Panc1 (cell line): ENCODE measurements around the gene ADNP. TPM values are rescaled to one million over a fixed set of nuclear protein-coding genes. Genes with fewer than 3 reads are reported as not detected.
A peak's percentile ranks its signal among the peaks of the same experiment; 100 is the strongest.

Experiments used
- ATAC-seq: fragments of 200-7000 bp; cut with Tn5 transposase; 2 replicates; pipeline ENCODE4 v1.9.1; 2020; ENCODE audit warnings: mild to moderate bottlenecking, moderate library complexity
- BruUV-seq: library from RNA; stranded (reverse); fragments of 400-500 nt; replicated peaks from 2 replicates; lab custom pipeline; 2021; lab: Mats Ljungman, UMichigan
- CTCF ChIA-PET: fragments of 300-600 bp; sonication (Branson Sonifier 250); formaldehyde crosslinking; loops from one replicate; lab custom pipeline; 2022; ENCODE audit warnings: antibody characterized with exemption; lab: Charles Lee
- POLR2A ChIA-PET: fragments of 300-600 bp; sonication (Branson Sonifier 250); formaldehyde crosslinking; loops from one replicate; lab custom pipeline; 2022; ENCODE audit warnings: antibody characterized with exemption; lab: Charles Lee
- DNase-seq: peaks from one replicate; pipeline ENCODE4 v3.0.0-alpha.2; 2010; ENCODE audit warnings: low read depth, low spot score
- H3K27ac ChIP-seq: 2 replicates; pipeline ENCODE4 v1.5.1; 2011; ENCODE audit warnings: mild to moderate bottlenecking, low read length, inconsistent platforms
- H3K27me3 ChIP-seq: fragments of 200-500 bp; sonication (Bioruptor generic); 2 replicates; pipeline ENCODE4 v1.6.0; 2014; ENCODE audit warnings: low read length, inconsistent platforms; ENCODE audit not compliant: control insufficient read depth, insufficient read depth
- H3K36me3 ChIP-seq: fragments of 200-500 bp; sonication (Bioruptor generic); 2 replicates; pipeline ENCODE4 v1.5.1; 2014; ENCODE audit warnings: inconsistent platforms, mild to moderate bottlenecking, low read length, moderate library complexity; ENCODE audit not compliant: control insufficient read depth, insufficient read depth
- H3K4me1 ChIP-seq: 2 replicates; pipeline ENCODE4 v1.5.1; 2011; ENCODE audit warnings: inconsistent platforms, mild to moderate bottlenecking, low read length, moderate library complexity; ENCODE audit not compliant: control insufficient read depth, insufficient read depth
- H3K4me3 ChIP-seq, 2 experiments: 2 replicates each; pipeline ENCODE4 v1.5.1; 2011 to 2012; ENCODE audit warnings: low read depth in 2 of 2, low read length in 2 of 2, mild to moderate bottlenecking in 2 of 2, inconsistent platforms in 1 of 2, moderate library complexity in 1 of 2
- H3K9me3 ChIP-seq: fragments of 200-500 bp; sonication (Bioruptor generic); 2 replicates; pipeline ENCODE4 v1.5.1; 2014; ENCODE audit warnings: low read depth, mild to moderate bottlenecking, inconsistent platforms, low read length, moderate library complexity; ENCODE audit not compliant: control insufficient read depth, insufficient read depth
- POLR2AphosphoS5 ChIP-seq: IDR thresholded peaks from 2 replicates; pipeline ENCODE4 v1.6.1; 2012; ENCODE audit warnings: mild to moderate bottlenecking, low read depth, low read length, moderate library complexity
- SIN3A ChIP-seq: IDR thresholded peaks from 2 replicates; pipeline ENCODE4 v1.6.1; 2012; ENCODE audit warnings: low read depth, mild to moderate bottlenecking, low read length, moderate library complexity, borderline replicate concordance; ENCODE audit not compliant: insufficient read depth
- TCF7L2 ChIP-seq: IDR thresholded peaks from 2 replicates; pipeline ENCODE4 v1.6.1; 2011; ENCODE audit warnings: mild to moderate bottlenecking, low read depth, low read length, inconsistent platforms
- in situ Hi-C: cut with HindIII; loops from 2 replicates; pipeline ENCODE4 v1.10.0; 2016; ENCODE audit warnings: low sequenced_read_pairs, low pct_unique_long_range_greater_than_20kb
- intact Hi-C: fragments of 100-400 bp; cut with micrococcal nuclease; formaldehyde crosslinking; loops from one replicate; pipeline ENCODE4 v1.10.0; 2022; ENCODE audit not compliant: unreplicated experiment
- total RNA-seq: library from RNA; stranded (reverse); gene quantifications from one replicate; pipeline ENCODE4 v1.2.1, GENCODE V29; 2021; ENCODE audit not compliant: unreplicated experiment
- TF ChIP-seq, protein P1 (sequence below): fragments of 450-650 bp; IDR thresholded peaks from 2 replicates; pipeline ENCODE4 v1.5.1; 2017; ENCODE audit warnings: mild to moderate bottlenecking
- TF ChIP-seq, protein P2 (sequence below), 2 experiments: IDR thresholded peaks; 2 replicates each; pipeline ENCODE4 v1.6.1; 2011 to 2012; ENCODE audit warnings: low read depth in 2 of 2, control low read depth in 1 of 2, low read length in 1 of 2, mild to moderate bottlenecking in 1 of 2, moderate library complexity in 1 of 2; ENCODE audit not compliant: insufficient read depth in 1 of 2

Gene ADNP
- total RNA-seq, 1 experiment from 2014 or later: 65.1 TPM

- CTCF ChIA-PET: no interaction called here
- intact Hi-C loops: no loop called here
Measured at GRCh38 chr20:50967586-50967985, 36.3 kb upstream of the ADNP start.

DNA sequence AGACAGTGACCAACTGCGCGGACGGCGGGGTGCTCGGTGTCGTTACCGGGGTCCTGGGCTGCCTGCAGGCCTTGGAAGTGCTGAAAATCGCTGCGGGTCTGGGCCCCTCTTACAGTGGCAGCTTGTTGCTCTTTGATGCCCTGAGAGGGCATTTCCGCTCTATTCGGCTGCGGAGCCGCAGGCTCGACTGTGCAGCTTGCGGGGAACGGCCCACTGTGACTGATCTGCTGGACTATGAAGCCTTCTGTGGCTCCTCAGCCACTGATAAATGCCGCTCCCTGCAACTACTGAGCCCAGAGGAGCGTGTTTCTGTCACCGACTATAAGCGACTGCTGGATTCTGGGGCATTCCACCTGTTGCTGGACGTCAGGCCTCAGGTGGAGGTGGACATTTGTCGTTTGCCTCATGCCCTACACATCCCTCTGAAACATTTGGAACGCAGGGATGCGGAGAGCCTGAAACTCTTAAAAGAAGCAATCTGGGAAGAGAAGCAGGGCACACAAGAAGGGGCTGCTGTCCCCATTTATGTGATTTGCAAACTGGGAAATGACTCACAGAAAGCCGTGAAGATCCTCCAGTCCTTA is 28.4 kb upstream of the ADNP start:
- no peak for ATAC-seq
- Histone ChIP-seq H3K9me3 (no peaks in the 10 kb centered on the region), H3K4me1 (peaks cover 20% of the 10 kb centered on the region), H3K4me3 (peak overlapping the region; percentile 92 to 100), H3K36me3 (peaks cover 16% of the 10 kb centered on the region), H3K27me3 (no peaks in the 10 kb centered on the region), H3K27ac (peak overlapping the region; percentile 98)
- POLR2A ChIA-PET: no interaction called here
- CTCF ChIA-PET: no interaction called here
- TF ChIP-seq, protein P1, sequence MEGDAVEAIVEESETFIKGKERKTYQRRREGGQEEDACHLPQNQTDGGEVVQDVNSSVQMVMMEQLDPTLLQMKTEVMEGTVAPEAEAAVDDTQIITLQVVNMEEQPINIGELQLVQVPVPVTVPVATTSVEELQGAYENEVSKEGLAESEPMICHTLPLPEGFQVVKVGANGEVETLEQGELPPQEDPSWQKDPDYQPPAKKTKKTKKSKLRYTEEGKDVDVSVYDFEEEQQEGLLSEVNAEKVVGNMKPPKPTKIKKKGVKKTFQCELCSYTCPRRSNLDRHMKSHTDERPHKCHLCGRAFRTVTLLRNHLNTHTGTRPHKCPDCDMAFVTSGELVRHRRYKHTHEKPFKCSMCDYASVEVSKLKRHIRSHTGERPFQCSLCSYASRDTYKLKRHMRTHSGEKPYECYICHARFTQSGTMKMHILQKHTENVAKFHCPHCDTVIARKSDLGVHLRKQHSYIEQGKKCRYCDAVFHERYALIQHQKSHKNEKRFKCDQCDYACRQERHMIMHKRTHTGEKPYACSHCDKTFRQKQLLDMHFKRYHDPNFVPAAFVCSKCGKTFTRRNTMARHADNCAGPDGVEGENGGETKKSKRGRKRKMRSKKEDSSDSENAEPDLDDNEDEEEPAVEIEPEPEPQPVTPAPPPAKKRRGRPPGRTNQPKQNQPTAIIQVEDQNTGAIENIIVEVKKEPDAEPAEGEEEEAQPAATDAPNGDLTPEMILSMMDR: no peak
- TF ChIP-seq SIN3A: no peak
- TF ChIP-seq TCF7L2: no peak
- TF ChIP-seq, protein P2, sequence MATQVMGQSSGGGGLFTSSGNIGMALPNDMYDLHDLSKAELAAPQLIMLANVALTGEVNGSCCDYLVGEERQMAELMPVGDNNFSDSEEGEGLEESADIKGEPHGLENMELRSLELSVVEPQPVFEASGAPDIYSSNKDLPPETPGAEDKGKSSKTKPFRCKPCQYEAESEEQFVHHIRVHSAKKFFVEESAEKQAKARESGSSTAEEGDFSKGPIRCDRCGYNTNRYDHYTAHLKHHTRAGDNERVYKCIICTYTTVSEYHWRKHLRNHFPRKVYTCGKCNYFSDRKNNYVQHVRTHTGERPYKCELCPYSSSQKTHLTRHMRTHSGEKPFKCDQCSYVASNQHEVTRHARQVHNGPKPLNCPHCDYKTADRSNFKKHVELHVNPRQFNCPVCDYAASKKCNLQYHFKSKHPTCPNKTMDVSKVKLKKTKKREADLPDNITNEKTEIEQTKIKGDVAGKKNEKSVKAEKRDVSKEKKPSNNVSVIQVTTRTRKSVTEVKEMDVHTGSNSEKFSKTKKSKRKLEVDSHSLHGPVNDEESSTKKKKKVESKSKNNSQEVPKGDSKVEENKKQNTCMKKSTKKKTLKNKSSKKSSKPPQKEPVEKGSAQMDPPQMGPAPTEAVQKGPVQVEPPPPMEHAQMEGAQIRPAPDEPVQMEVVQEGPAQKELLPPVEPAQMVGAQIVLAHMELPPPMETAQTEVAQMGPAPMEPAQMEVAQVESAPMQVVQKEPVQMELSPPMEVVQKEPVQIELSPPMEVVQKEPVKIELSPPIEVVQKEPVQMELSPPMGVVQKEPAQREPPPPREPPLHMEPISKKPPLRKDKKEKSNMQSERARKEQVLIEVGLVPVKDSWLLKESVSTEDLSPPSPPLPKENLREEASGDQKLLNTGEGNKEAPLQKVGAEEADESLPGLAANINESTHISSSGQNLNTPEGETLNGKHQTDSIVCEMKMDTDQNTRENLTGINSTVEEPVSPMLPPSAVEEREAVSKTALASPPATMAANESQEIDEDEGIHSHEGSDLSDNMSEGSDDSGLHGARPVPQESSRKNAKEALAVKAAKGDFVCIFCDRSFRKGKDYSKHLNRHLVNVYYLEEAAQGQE (IDR thresholded peaks at IDR 0.05; ENCODE audit: insufficient read depth in 1 of 2, low read depth in 2 of 2, low read length in 1 of 2): no peak
- no peak for TF ChIP-seq POLR2AphosphoS5
- in situ Hi-C loops (no loop called here), intact Hi-C loops (no loop called here)
- no TSS peak for BruUV-seq
- DNase-seq: no peak

More at GRCh38 chr20:50967586-50967985, 36.3 kb upstream of the ADNP start:
- in situ Hi-C loops: no loop called here
- Histone ChIP-seq H3K9me3 (no peaks in the 10 kb centered on the region), H3K4me1 (no peaks in the 10 kb centered on the region), H3K27ac (no peak overlapping the region), H3K27me3 (no peaks in the 10 kb centered on the region), H3K36me3 (no peaks in the 10 kb centered on the region), H3K4me3 (no peak overlapping the region)
- no peak for TF ChIP-seq TCF7L2
- TF ChIP-seq, protein P2 (IDR thresholded peaks at IDR 0.05; ENCODE audit: insufficient read depth in 1 of 2, low read depth in 2 of 2, low read length in 1 of 2): no peak
- no peak for TF ChIP-seq POLR2AphosphoS5
- TF ChIP-seq SIN3A: no peak
- TF ChIP-seq, protein P1: no peak
- ATAC-seq (no peak), DNase-seq (no peak)
- no TSS peak for BruUV-seq
- POLR2A ChIA-PET: interaction anchor here (0.6 kb wide), 1 partner anchor 31 kb away, joined by 4 read pairs; no protein-coding TSS in a partner anchor
